ENCODE results near the gene EML5. TPM values are rescaled to one million over a fixed set of nuclear protein-coding genes. Genes with fewer than 3 reads are reported as not detected.

EML5 gene
- total and polyA plus RNA-seq, 2 experiments from 2014 or later, result 0.18 to 1.6 TPM

GRCh38 chr14:88831284-88831683 is 38.5 kb upstream of the EML5 start:
- Histone ChIP-seq H2AFZ (no peak overlapping the region), H3K79me2 (replicated peaks; ENCODE audit: insufficient read depth) (no peaks in the 10 kb centered on the region), H3K4me2 (no peak overlapping the region), H3F3A (replicated peaks; ENCODE audit: low read depth) (no peaks in the 10 kb centered on the region), H4K20me1 (replicated peaks; ENCODE audit: insufficient read depth) (no peaks in the 10 kb centered on the region), H3K9me2 (ENCODE audit: insufficient read depth) (no peaks in the 10 kb centered on the region), H3K36me3 (ENCODE audit: insufficient read depth) (no peaks in the 10 kb centered on the region), H3K27ac (ENCODE audit: low read depth) (no peak overlapping the region), H3K27me3 (ENCODE audit: insufficient read depth) (no peaks in the 10 kb centered on the region), H3K4me1 (ENCODE audit: insufficient read depth) (no peaks in the 10 kb centered on the region), H3K4me3 (no peak overlapping the region)
- Mint-ChIP-seq H3K27me3 (ENCODE audit: insufficient read depth, low read depth, poor library complexity) (no peaks in the 10 kb centered on the region), H3K36me3 (ENCODE audit: low read depth) (peaks cover 12% of the 10 kb centered on the region; the same call in 2 of the 3 replicates), H3K4me1 (peaks cover 16% of the 10 kb centered on the region), H3K27ac (no peak overlapping the region), H3K4me3 (no peak overlapping the region), H3K9me3 (no peaks in the 10 kb centered on the region; the same call in 2 of the 3 replicates)
- ATAC-seq (no peak), DNase-seq (ENCODE audit: low spot score) (no peak)
- no peak for TF ChIP-seq CREB1 (CRISPR knock-in tag; IDR thresholded peaks at IDR 0.05; ENCODE audit: low read depth)
- no peak for TF ChIP-seq EZH2 (IDR thresholded peaks at IDR 0.05; ENCODE audit: low read depth, unreplicated experiment)
- TF ChIP-seq NANOG (IDR thresholded peaks at IDR 0.05; ENCODE audit: borderline replicate concordance), result no peak
- no peak for TF ChIP-seq JUNB (IDR thresholded peaks at IDR 0.05; ENCODE audit: unreplicated experiment)
- TF ChIP-seq ZNF331 (CRISPR knock-in tag; IDR thresholded peaks at IDR 0.05; ENCODE audit: low read depth), result no peak
- no peak for TF ChIP-seq EZH2phosphoT487 (IDR thresholded peaks at IDR 0.05; ENCODE audit: unreplicated experiment)
- TF ChIP-seq ETS1 (IDR thresholded peaks at IDR 0.05), result no peak
- no peak for TF ChIP-seq CTCF (conservative IDR thresholded peaks at IDR 0.05; ENCODE audit: low read depth in 2 of 2)
- TF ChIP-seq REST (IDR thresholded peaks at IDR 0.05; ENCODE audit: unreplicated experiment), result no peak
- TF ChIP-seq STAT1 (IDR thresholded peaks at IDR 0.05; ENCODE audit: unreplicated experiment), result no peak
- no peak for TF ChIP-seq ZNF114 (CRISPR knock-in tag; IDR thresholded peaks at IDR 0.05)
- TF ChIP-seq ZNF462 (CRISPR knock-in tag; IDR thresholded peaks at IDR 0.05), result no peak
- no peak for TF ChIP-seq POLR2AphosphoS5 (IDR thresholded peaks at IDR 0.05; ENCODE audit: low read depth)

All from GM23338 (cell line).